ENCODE data around the gene HMGCR.
A peak's percentile ranks its signal among the peaks of the same experiment; 100 is the strongest.

DNA sequence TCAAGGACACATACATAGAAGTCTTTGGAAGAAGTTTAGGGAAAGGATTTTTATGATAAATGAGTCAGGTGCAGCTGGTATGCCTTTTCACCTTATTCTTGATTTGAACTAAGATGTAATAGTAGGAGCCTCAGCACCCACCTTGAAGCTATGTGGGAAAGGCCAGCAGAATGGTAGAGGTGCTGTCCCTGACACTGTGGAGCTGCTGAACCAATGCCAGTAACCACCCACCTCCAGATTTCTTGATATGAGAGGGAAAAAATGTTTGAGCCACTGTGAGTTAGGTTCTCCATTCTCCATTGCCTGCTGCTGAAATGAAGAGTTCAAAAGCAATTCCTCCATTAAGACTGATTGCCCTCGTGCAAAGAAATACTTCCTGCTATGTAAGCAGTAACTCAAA lies 12.2 kb upstream of the HMGCR start:
- TF ChIP-seq, protein P1, sequence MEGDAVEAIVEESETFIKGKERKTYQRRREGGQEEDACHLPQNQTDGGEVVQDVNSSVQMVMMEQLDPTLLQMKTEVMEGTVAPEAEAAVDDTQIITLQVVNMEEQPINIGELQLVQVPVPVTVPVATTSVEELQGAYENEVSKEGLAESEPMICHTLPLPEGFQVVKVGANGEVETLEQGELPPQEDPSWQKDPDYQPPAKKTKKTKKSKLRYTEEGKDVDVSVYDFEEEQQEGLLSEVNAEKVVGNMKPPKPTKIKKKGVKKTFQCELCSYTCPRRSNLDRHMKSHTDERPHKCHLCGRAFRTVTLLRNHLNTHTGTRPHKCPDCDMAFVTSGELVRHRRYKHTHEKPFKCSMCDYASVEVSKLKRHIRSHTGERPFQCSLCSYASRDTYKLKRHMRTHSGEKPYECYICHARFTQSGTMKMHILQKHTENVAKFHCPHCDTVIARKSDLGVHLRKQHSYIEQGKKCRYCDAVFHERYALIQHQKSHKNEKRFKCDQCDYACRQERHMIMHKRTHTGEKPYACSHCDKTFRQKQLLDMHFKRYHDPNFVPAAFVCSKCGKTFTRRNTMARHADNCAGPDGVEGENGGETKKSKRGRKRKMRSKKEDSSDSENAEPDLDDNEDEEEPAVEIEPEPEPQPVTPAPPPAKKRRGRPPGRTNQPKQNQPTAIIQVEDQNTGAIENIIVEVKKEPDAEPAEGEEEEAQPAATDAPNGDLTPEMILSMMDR (IDR thresholded peaks at IDR 0.05): 0 out of 2 replicates have a peak, but pooled peaks have one; percentile 11
- TF ChIP-seq POLR2AphosphoS5 (IDR thresholded peaks at IDR 0.05; ENCODE audit: low read depth, low read length): no peak
- no peak for TF ChIP-seq TCF7L2 (IDR thresholded peaks at IDR 0.05; ENCODE audit: low read depth, low read length)
